HL-60 (cell line): Measurements from ENCODE around the gene SLC7A14.

Experiments
- DNase-seq, 2 experiments: peaks; one replicate each; pipeline ENCODE4 v3.0.0-alpha.2; 2010 to 2020; ENCODE audit warnings: low read depth in 1 of 2, low spot score in 1 of 2
- H3K27ac ChIP-seq: fragments of 250-450 bp; sonication (Bioruptor Pico); replicated peaks from 2 replicates; pipeline ENCODE4 v1.5.1; 2020; ENCODE audit warnings: mild to moderate bottlenecking, moderate library complexity
- H3K27me3 ChIP-seq: fragments of 250-450 bp; sonication (Bioruptor Pico); 2 replicates; pipeline ENCODE4 v1.5.1; 2021; ENCODE audit warnings: mild to moderate bottlenecking, moderate library complexity; ENCODE audit not compliant: insufficient read depth, poor library complexity, severe bottlenecking
- H3K4me3 ChIP-seq: replicated peaks from 2 replicates; pipeline ENCODE4 v1.5.1; 2011; ENCODE audit warnings: mild to moderate bottlenecking, control low read depth, low read length; ENCODE audit not compliant: insufficient read depth
- GABPA ChIP-seq: IDR thresholded peaks from 2 replicates; pipeline ENCODE4 v1.6.1; 2012; ENCODE audit warnings: low read depth
- POLR2AphosphoS5 ChIP-seq: IDR thresholded peaks from 2 replicates; pipeline ENCODE4 v1.6.1; 2012; ENCODE audit warnings: low read depth
- SPI1 ChIP-seq: IDR thresholded peaks from 2 replicates; pipeline ENCODE4 v1.6.1; 2012; ENCODE audit warnings: low read depth, mild to moderate bottlenecking, borderline replicate concordance
- TF ChIP-seq, protein P1 (sequence below): IDR thresholded peaks from one replicate; pipeline ENCODE4 v1.5.1; 2011; ENCODE audit warnings: low read length, control low read depth, inconsistent platforms; ENCODE audit not compliant: insufficient read depth
- TF ChIP-seq, protein P2 (sequence below): IDR thresholded peaks from 2 replicates; pipeline ENCODE4 v1.6.1; 2012; ENCODE audit warnings: low read depth; ENCODE audit not compliant: insufficient replicate concordance

SLC7A14 gene

DNA sequence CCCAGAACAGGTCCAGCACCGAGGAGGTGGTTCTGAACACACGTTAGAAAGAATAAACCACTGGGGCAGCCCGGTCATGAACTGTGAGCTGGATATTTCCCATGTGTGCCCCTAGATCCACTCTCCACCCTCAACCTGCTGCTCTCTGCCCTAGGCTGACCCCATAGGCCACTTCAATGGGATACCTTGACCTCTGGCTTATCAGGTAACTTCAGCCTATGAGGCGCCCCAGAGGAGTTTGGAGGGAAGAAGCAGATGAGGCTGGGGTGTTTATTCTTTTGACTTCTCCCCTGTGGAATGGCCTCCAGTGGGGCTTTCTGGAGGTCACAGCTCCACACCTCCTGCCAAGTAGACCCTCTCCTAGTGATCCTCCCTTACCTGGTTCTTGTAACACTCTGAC, 47.7 kb upstream of the SLC7A14 start:
- peaks cover 3% of the 10 kb centered on the region for H3K27me3 ChIP-seq
- DNase-seq = no peak
- no peak overlapping the region for H3K27ac ChIP-seq
- TF ChIP-seq POLR2AphosphoS5 = no peak
- TF ChIP-seq, protein P1, sequence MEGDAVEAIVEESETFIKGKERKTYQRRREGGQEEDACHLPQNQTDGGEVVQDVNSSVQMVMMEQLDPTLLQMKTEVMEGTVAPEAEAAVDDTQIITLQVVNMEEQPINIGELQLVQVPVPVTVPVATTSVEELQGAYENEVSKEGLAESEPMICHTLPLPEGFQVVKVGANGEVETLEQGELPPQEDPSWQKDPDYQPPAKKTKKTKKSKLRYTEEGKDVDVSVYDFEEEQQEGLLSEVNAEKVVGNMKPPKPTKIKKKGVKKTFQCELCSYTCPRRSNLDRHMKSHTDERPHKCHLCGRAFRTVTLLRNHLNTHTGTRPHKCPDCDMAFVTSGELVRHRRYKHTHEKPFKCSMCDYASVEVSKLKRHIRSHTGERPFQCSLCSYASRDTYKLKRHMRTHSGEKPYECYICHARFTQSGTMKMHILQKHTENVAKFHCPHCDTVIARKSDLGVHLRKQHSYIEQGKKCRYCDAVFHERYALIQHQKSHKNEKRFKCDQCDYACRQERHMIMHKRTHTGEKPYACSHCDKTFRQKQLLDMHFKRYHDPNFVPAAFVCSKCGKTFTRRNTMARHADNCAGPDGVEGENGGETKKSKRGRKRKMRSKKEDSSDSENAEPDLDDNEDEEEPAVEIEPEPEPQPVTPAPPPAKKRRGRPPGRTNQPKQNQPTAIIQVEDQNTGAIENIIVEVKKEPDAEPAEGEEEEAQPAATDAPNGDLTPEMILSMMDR = no peak
- TF ChIP-seq GABPA = no peak
- TF ChIP-seq, protein P2, sequence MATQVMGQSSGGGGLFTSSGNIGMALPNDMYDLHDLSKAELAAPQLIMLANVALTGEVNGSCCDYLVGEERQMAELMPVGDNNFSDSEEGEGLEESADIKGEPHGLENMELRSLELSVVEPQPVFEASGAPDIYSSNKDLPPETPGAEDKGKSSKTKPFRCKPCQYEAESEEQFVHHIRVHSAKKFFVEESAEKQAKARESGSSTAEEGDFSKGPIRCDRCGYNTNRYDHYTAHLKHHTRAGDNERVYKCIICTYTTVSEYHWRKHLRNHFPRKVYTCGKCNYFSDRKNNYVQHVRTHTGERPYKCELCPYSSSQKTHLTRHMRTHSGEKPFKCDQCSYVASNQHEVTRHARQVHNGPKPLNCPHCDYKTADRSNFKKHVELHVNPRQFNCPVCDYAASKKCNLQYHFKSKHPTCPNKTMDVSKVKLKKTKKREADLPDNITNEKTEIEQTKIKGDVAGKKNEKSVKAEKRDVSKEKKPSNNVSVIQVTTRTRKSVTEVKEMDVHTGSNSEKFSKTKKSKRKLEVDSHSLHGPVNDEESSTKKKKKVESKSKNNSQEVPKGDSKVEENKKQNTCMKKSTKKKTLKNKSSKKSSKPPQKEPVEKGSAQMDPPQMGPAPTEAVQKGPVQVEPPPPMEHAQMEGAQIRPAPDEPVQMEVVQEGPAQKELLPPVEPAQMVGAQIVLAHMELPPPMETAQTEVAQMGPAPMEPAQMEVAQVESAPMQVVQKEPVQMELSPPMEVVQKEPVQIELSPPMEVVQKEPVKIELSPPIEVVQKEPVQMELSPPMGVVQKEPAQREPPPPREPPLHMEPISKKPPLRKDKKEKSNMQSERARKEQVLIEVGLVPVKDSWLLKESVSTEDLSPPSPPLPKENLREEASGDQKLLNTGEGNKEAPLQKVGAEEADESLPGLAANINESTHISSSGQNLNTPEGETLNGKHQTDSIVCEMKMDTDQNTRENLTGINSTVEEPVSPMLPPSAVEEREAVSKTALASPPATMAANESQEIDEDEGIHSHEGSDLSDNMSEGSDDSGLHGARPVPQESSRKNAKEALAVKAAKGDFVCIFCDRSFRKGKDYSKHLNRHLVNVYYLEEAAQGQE = no peak
- TF ChIP-seq SPI1 = no peak
- H3K4me3 ChIP-seq = no peak overlapping the region

DNA sequence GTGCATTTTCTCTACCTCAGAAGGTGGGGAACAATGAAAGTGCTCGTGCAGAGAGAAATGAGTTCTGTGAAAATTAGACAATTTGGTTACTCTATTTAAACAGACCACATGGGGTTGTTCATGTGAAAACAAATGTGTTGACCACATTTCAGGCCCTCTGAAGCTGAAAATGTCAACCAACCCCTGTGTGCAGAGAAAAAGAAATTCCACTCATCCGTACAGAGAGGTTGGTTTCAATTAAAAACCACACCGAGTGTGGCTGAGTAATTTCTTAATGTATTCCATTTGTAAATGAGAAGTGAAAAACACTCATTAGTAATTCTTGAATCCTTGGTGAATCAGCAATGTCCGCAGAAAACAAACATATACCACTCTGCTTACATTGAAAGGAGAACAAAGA, 46.9 kb upstream of the SLC7A14 start:
- TF ChIP-seq, protein P1 = no peak
- TF ChIP-seq GABPA (no peak), SPI1 (no peak), POLR2AphosphoS5 (no peak)
- TF ChIP-seq, protein P2 = no peak
- Histone ChIP-seq H3K27ac (no peak overlapping the region), H3K27me3 (peaks cover 3% of the 10 kb centered on the region), H3K4me3 (no peak overlapping the region)
- no peak for DNase-seq

DNA sequence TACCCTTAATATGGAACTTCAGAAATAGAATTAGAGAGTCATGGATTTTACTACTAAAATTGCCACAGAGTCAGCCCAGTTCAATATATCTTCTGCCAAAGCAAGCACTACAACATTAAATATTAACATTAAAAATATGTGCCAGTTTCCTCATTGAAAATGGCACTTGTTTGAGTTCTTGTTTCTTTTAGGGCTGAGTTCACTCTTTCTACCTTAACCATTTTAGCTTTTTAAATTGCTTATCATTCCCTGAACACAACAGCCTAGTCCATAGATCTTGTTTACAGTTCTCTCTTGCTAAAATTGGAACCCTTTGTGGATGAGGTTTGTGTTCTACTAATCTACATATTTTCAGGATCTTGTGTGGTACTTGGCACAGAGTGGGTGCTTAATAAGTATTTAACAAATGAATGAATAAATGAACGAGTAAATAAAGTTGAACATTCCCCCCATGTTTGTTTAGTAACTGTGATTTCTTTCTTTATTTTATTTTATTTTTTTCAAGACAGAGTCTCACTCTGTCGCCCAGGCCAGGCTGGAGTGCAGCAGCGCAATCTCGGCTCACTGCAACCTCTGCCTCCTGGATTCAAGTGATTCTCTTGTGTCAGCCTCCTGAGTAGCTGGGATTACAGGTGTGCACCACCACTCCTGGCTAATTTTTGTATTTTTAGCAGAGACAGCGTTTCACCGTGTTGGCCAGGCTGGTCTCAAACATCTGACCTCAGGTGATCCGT, 46.0 kb upstream of the SLC7A14 start:
- H3K27me3 ChIP-seq = peaks cover 3% of the 10 kb centered on the region
- no peak overlapping the region for H3K27ac ChIP-seq
- DNase-seq = no peak
- TF ChIP-seq, protein P2 = no peak
- TF ChIP-seq GABPA (no peak), POLR2AphosphoS5 (no peak), SPI1 (no peak)
- TF ChIP-seq, protein P1 = no peak
- H3K4me3 ChIP-seq = no peak overlapping the region
